GM23338 (cell line): Measurements from ENCODE around the gene PHTF2. TPM values are rescaled to one million over a fixed set of nuclear protein-coding genes. Genes with fewer than 3 reads are reported as not detected.

Source experiments
- ATAC-seq: fragments of 200-7000 bp; cut with Tn5 transposase; 3 replicates; pipeline ENCODE4 v1.9.1; 2020
- DNase-seq: peaks from one replicate; pipeline ENCODE4 v3.0.0-alpha.2; 2015; ENCODE audit warnings: low spot score
- H2AFZ ChIP-seq: fragments of 200-600 bp; sonication (generic); 2 replicates; pipeline ENCODE4 v1.8.0; 2016; ENCODE audit warnings: antibody characterized with exemption, mild to moderate bottlenecking, moderate library complexity
- H3F3A ChIP-seq: fragments of 200-600 bp; sonication (generic); replicated peaks from 2 replicates; pipeline ENCODE4 v1.8.0; 2017; ENCODE audit warnings: antibody characterized with exemption, mixed run types, low read depth
- H3K27ac ChIP-seq: fragments of 200-600 bp; sonication (generic); 2 replicates; pipeline ENCODE4 v1.6.1; 2016; ENCODE audit warnings: low read depth
- H3K27me3 ChIP-seq: fragments of 200-600 bp; sonication (generic); 2 replicates; pipeline ENCODE4 v1.8.0; 2016; ENCODE audit warnings: mild to moderate bottlenecking, mixed run types, moderate library complexity; ENCODE audit not compliant: insufficient read depth
- H3K36me3 ChIP-seq: fragments of 200-600 bp; sonication (generic); 2 replicates; pipeline ENCODE4 v1.8.0; 2016; ENCODE audit warnings: mild to moderate bottlenecking; ENCODE audit not compliant: insufficient read depth
- H3K4me1 ChIP-seq: fragments of 200-600 bp; sonication (generic); 2 replicates; pipeline ENCODE4 v1.8.0; 2016; ENCODE audit warnings: mild to moderate bottlenecking, moderate library complexity; ENCODE audit not compliant: insufficient read depth
- H3K4me2 ChIP-seq: fragments of 200-600 bp; sonication (generic); 2 replicates; pipeline ENCODE4 v1.7.1; 2017; ENCODE audit warnings: mixed run types
- H3K4me3 ChIP-seq: fragments of 200-600 bp; sonication (generic); 2 replicates; pipeline ENCODE4 v1.6.1; 2016; ENCODE audit warnings: mixed run types
- H3K79me2 ChIP-seq: fragments of 200-600 bp; sonication (generic); replicated peaks from 2 replicates; pipeline ENCODE4 v1.8.0; 2017; ENCODE audit warnings: mild to moderate bottlenecking; ENCODE audit not compliant: insufficient read depth
- H3K9me2 ChIP-seq: fragments of 200-600 bp; sonication (generic); 2 replicates; pipeline ENCODE4 v1.8.0; 2017; ENCODE audit not compliant: insufficient read depth
- H4K20me1 ChIP-seq: fragments of 200-600 bp; sonication (generic); replicated peaks from 2 replicates; pipeline ENCODE4 v1.8.0; 2017; ENCODE audit warnings: mild to moderate bottlenecking; ENCODE audit not compliant: insufficient read depth
- H3K27ac Mint-ChIP-seq: 2 replicates; pipeline ENCODE4 v1.8.0; 2020; ENCODE audit warnings: inconsistent platforms, mild to moderate bottlenecking, moderate library complexity, mixed read lengths
- H3K27me3 Mint-ChIP-seq: 3 replicates; pipeline ENCODE4 v1.8.0; 2022; ENCODE audit warnings: low read depth, mild to moderate bottlenecking, moderate library complexity, mixed read lengths, inconsistent platforms; ENCODE audit not compliant: insufficient read depth, poor library complexity
- H3K36me3 Mint-ChIP-seq: 3 replicates; pipeline ENCODE4 v1.8.0; 2021; ENCODE audit warnings: low read depth, mild to moderate bottlenecking, inconsistent platforms, moderate library complexity, mixed read lengths
- H3K4me1 Mint-ChIP-seq: 3 replicates; pipeline ENCODE4 v1.8.0; 2020; ENCODE audit warnings: mild to moderate bottlenecking, inconsistent platforms, mixed read lengths
- H3K4me3 Mint-ChIP-seq: 3 replicates; pipeline ENCODE4 v1.8.0; 2021; ENCODE audit warnings: moderate library complexity, mild to moderate bottlenecking, inconsistent platforms, mixed read lengths
- H3K9me3 Mint-ChIP-seq: 3 replicates; pipeline ENCODE4 v1.8.0; 2020; ENCODE audit warnings: moderate library complexity, mild to moderate bottlenecking, inconsistent platforms, mixed read lengths
- CREB1 ChIP-seq: fragments of 250-450 bp; sonication (Bioruptor Pico); IDR thresholded peaks from 2 replicates; pipeline ENCODE4 v1.5.0; 2020; ENCODE audit warnings: low read depth, mild to moderate bottlenecking, moderate library complexity
- EZH2 ChIP-seq: fragments of 200-600 bp; sonication (generic); IDR thresholded peaks from one replicate; pipeline ENCODE4 v1.8.0; 2017; ENCODE audit warnings: antibody characterized with exemption, mild to moderate bottlenecking, low read depth; ENCODE audit not compliant: unreplicated experiment
- EZH2phosphoT487 ChIP-seq: fragments of 200-600 bp; sonication (generic); IDR thresholded peaks from one replicate; pipeline ENCODE4 v1.8.1; 2018; ENCODE audit warnings: antibody characterized with exemption; ENCODE audit not compliant: unreplicated experiment
- JUNB ChIP-seq: IDR thresholded peaks from one replicate; pipeline ENCODE4 v1.6.1; 2016; ENCODE audit warnings: antibody characterized with exemption; ENCODE audit not compliant: unreplicated experiment
- NANOG ChIP-seq: IDR thresholded peaks from 2 replicates; pipeline ENCODE4 v1.6.1; 2016; ENCODE audit warnings: antibody characterized with exemption, borderline replicate concordance
- POLR2AphosphoS5 ChIP-seq: IDR thresholded peaks from 2 replicates; pipeline ENCODE4 v1.6.1; 2016; ENCODE audit warnings: antibody characterized with exemption, low read depth
- STAT1 ChIP-seq: IDR thresholded peaks from one replicate; pipeline ENCODE4 v1.6.1; 2016; ENCODE audit warnings: antibody characterized with exemption; ENCODE audit not compliant: unreplicated experiment
- ZNF114 ChIP-seq: fragments of 250-450 bp; sonication (Bioruptor Pico); IDR thresholded peaks from 2 replicates; pipeline ENCODE4 v1.5.0; 2020; ENCODE audit warnings: mild to moderate bottlenecking, moderate library complexity
- ZNF331 ChIP-seq: fragments of 250-450 bp; sonication (Bioruptor Pico); IDR thresholded peaks from 2 replicates; pipeline ENCODE4 v1.5.0; 2020; ENCODE audit warnings: low read depth, mild to moderate bottlenecking, moderate library complexity
- polyA plus RNA-seq: library from polyadenylated mRNA; unstranded; fragments of >200 nt; fragmentation: Nextera tagmentation; extraction: Ambion mirVana; gene quantifications from 2 replicates; pipeline ENCODE4 v1.2.1, GENCODE V29; 2016
- total RNA-seq: library from RNA; depleted of rRNA; stranded (reverse); fragments of >200 nt; shearing (Covaris generic); gene quantifications from 2 replicates; pipeline ENCODE4 v1.2.3, GENCODE V29; 2014
- TF ChIP-seq, protein P1 (sequence below), 2 experiments: fragments of 200-600 bp in 1 of 2; sonication (generic) in 1 of 2; conservative IDR thresholded peaks; 2 replicates each; pipeline versions ENCODE4 v1.5.1 to v1.6.1; 2016 to 2017; ENCODE audit warnings: antibody characterized with exemption in 2 of 2, low read depth in 2 of 2, mild to moderate bottlenecking in 2 of 2, moderate library complexity in 1 of 2
- TF ChIP-seq, protein P2 (sequence below): fragments of 250-450 bp; sonication (Bioruptor Pico); IDR thresholded peaks from 2 replicates; pipeline ENCODE4 v1.5.0; 2020; ENCODE audit warnings: mild to moderate bottlenecking, moderate library complexity
- TF ChIP-seq, protein P3 (sequence below): IDR thresholded peaks from 2 replicates; pipeline ENCODE4 v1.6.1; 2016; ENCODE audit warnings: antibody characterized with exemption
- TF ChIP-seq, protein P4 (sequence below): IDR thresholded peaks from one replicate; pipeline ENCODE4 v1.6.1; 2018; ENCODE audit warnings: antibody characterized with exemption; ENCODE audit not compliant: unreplicated experiment

Gene PHTF2
- total and polyA plus RNA-seq, 2 experiments from 2014 or later = 14.6 to 24.1 TPM

DNA sequence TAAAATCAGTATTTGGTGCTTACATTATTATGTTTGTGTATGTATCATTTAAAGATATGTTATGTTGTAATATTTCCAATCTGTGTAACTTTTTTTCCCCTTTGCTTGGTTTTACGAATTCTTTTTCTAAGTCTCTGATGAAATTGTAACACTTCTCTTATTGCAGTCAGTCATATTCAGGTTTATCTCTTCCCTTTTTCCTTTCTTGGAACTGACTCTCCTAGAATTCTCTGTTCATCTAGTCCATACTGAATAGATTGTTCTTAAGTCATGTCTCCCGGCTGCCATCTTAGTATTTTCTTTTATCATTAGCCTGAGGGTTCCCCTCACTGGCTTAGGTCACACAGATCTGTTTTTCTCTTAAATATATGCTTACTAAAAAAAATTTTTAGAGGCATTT lies 44.6 kb downstream of the PHTF2 start:
- Histone ChIP-seq H3F3A (no peaks in the 10 kb centered on the region), H4K20me1 (no peaks in the 10 kb centered on the region), H3K27me3 (no peaks in the 10 kb centered on the region), H3K4me1 (peaks cover 3% of the 10 kb centered on the region; the same call in 1 of the 2 replicates), H3K79me2 (no peaks in the 10 kb centered on the region; the same call in 1 of the 2 replicates), H3K4me3 (no peak overlapping the region), H3K36me3 (no peaks in the 10 kb centered on the region), H3K9me2 (no peaks in the 10 kb centered on the region), H2AFZ (no peak overlapping the region), H3K4me2 (no peak overlapping the region), H3K27ac (no peak overlapping the region)
- Mint-ChIP-seq H3K27me3 (peaks cover 2% of the 10 kb centered on the region), H3K9me3 (no peaks in the 10 kb centered on the region), H3K36me3 (no peaks in the 10 kb centered on the region), H3K4me1 (peaks cover 7% of the 10 kb centered on the region), H3K4me3 (no peak overlapping the region), H3K27ac (no peak overlapping the region)
- ATAC-seq (no peak), DNase-seq (no peak)
- TF ChIP-seq, protein P1, sequence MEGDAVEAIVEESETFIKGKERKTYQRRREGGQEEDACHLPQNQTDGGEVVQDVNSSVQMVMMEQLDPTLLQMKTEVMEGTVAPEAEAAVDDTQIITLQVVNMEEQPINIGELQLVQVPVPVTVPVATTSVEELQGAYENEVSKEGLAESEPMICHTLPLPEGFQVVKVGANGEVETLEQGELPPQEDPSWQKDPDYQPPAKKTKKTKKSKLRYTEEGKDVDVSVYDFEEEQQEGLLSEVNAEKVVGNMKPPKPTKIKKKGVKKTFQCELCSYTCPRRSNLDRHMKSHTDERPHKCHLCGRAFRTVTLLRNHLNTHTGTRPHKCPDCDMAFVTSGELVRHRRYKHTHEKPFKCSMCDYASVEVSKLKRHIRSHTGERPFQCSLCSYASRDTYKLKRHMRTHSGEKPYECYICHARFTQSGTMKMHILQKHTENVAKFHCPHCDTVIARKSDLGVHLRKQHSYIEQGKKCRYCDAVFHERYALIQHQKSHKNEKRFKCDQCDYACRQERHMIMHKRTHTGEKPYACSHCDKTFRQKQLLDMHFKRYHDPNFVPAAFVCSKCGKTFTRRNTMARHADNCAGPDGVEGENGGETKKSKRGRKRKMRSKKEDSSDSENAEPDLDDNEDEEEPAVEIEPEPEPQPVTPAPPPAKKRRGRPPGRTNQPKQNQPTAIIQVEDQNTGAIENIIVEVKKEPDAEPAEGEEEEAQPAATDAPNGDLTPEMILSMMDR (conservative IDR thresholded peaks at IDR 0.05; ENCODE audit: low read depth in 2 of 2) = no peak
- no peak for TF ChIP-seq JUNB
- no peak for TF ChIP-seq STAT1
- TF ChIP-seq EZH2 = no peak
- TF ChIP-seq, protein P2, sequence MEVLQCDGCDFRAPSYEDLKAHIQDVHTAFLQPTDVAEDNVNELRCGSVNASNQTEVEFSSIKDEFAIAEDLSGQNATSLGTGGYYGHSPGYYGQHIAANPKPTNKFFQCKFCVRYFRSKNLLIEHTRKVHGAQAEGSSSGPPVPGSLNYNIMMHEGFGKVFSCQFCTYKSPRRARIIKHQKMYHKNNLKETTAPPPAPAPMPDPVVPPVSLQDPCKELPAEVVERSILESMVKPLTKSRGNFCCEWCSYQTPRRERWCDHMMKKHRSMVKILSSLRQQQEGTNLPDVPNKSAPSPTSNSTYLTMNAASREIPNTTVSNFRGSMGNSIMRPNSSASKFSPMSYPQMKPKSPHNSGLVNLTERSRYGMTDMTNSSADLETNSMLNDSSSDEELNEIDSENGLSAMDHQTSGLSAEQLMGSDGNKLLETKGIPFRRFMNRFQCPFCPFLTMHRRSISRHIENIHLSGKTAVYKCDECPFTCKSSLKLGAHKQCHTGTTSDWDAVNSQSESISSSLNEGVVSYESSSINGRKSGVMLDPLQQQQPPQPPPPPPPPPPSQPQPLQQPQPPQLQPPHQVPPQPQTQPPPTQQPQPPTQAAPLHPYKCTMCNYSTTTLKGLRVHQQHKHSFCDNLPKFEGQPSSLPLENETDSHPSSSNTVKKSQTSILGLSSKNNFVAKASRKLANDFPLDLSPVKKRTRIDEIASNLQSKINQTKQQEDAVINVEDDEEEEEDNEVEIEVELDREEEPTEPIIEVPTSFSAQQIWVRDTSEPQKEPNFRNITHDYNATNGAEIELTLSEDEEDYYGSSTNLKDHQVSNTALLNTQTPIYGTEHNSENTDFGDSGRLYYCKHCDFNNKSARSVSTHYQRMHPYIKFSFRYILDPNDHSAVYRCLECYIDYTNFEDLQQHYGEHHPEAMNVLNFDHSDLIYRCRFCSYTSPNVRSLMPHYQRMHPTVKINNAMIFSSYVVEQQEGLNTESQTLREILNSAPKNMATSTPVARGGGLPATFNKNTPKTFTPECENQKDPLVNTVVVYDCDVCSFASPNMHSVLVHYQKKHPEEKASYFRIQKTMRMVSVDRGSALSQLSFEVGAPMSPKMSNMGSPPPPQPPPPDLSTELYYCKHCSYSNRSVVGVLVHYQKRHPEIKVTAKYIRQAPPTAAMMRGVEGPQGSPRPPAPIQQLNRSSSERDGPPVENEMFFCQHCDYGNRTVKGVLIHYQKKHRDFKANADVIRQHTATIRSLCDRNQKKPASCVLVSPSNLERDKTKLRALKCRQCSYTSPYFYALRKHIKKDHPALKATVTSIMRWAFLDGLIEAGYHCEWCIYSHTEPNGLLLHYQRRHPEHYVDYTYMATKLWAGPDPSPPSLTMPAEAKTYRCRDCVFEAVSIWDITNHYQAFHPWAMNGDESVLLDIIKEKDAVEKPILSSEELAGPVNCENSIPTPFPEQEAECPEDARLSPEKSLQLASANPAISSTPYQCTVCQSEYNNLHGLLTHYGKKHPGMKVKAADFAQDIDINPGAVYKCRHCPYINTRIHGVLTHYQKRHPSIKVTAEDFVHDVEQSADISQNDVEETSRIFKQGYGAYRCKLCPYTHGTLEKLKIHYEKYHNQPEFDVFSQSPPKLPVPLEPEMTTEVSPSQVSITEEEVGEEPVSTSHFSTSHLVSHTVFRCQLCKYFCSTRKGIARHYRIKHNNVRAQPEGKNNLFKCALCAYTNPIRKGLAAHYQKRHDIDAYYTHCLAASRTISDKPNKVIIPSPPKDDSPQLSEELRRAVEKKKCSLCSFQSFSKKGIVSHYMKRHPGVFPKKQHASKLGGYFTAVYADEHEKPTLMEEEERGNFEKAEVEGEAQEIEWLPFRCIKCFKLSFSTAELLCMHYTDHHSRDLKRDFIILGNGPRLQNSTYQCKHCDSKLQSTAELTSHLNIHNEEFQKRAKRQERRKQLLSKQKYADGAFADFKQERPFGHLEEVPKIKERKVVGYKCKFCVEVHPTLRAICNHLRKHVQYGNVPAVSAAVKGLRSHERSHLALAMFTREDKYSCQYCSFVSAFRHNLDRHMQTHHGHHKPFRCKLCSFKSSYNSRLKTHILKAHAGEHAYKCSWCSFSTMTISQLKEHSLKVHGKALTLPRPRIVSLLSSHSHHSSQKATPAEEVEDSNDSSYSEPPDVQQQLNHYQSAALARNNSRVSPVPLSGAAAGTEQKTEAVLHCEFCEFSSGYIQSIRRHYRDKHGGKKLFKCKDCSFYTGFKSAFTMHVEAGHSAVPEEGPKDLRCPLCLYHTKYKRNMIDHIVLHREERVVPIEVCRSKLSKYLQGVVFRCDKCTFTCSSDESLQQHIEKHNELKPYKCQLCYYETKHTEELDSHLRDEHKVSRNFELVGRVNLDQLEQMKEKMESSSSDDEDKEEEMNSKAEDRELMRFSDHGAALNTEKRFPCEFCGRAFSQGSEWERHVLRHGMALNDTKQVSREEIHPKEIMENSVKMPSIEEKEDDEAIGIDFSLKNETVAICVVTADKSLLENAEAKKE = no peak
- no peak for TF ChIP-seq ZNF114 (CRISPR knock-in tag)
- TF ChIP-seq EZH2phosphoT487 = no peak
- TF ChIP-seq, protein P3, sequence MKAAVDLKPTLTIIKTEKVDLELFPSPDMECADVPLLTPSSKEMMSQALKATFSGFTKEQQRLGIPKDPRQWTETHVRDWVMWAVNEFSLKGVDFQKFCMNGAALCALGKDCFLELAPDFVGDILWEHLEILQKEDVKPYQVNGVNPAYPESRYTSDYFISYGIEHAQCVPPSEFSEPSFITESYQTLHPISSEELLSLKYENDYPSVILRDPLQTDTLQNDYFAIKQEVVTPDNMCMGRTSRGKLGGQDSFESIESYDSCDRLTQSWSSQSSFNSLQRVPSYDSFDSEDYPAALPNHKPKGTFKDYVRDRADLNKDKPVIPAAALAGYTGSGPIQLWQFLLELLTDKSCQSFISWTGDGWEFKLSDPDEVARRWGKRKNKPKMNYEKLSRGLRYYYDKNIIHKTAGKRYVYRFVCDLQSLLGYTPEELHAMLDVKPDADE = no peak
- TF ChIP-seq CREB1 (CRISPR knock-in tag) = no peak
- no peak for TF ChIP-seq NANOG
- TF ChIP-seq ZNF331 (CRISPR knock-in tag) = no peak
- TF ChIP-seq, protein P4, sequence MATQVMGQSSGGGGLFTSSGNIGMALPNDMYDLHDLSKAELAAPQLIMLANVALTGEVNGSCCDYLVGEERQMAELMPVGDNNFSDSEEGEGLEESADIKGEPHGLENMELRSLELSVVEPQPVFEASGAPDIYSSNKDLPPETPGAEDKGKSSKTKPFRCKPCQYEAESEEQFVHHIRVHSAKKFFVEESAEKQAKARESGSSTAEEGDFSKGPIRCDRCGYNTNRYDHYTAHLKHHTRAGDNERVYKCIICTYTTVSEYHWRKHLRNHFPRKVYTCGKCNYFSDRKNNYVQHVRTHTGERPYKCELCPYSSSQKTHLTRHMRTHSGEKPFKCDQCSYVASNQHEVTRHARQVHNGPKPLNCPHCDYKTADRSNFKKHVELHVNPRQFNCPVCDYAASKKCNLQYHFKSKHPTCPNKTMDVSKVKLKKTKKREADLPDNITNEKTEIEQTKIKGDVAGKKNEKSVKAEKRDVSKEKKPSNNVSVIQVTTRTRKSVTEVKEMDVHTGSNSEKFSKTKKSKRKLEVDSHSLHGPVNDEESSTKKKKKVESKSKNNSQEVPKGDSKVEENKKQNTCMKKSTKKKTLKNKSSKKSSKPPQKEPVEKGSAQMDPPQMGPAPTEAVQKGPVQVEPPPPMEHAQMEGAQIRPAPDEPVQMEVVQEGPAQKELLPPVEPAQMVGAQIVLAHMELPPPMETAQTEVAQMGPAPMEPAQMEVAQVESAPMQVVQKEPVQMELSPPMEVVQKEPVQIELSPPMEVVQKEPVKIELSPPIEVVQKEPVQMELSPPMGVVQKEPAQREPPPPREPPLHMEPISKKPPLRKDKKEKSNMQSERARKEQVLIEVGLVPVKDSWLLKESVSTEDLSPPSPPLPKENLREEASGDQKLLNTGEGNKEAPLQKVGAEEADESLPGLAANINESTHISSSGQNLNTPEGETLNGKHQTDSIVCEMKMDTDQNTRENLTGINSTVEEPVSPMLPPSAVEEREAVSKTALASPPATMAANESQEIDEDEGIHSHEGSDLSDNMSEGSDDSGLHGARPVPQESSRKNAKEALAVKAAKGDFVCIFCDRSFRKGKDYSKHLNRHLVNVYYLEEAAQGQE = no peak
- no peak for TF ChIP-seq POLR2AphosphoS5
